Thyroid gland (tissue), 4 donors: Measurements from ENCODE around the gene AFAP1.

Experiments
- POLR2A ChIP-seq, 2 donors: fragments of 450-650 bp; IDR thresholded peaks; one replicate each; pipeline ENCODE4 v1.6.1; 2017; ENCODE audit warnings: antibody characterized with exemption in 2 of 2, mild to moderate bottlenecking in 2 of 2, moderate library complexity in 1 of 2
- TF ChIP-seq, protein P1 (sequence below), 6 experiments: fragments of 200-600 bp in 3 of 6; fragments of 450-650 bp in 3 of 6; sonication (generic) in 3 of 6; IDR thresholded peaks; one replicate each; pipeline ENCODE4 v1.5.1; 2016 to 2019; ENCODE audit warnings: antibody characterized with exemption in 6 of 6, mild to moderate bottlenecking in 2 of 6, inconsistent platforms in 1 of 6, moderate library complexity in 1 of 6

DNA sequence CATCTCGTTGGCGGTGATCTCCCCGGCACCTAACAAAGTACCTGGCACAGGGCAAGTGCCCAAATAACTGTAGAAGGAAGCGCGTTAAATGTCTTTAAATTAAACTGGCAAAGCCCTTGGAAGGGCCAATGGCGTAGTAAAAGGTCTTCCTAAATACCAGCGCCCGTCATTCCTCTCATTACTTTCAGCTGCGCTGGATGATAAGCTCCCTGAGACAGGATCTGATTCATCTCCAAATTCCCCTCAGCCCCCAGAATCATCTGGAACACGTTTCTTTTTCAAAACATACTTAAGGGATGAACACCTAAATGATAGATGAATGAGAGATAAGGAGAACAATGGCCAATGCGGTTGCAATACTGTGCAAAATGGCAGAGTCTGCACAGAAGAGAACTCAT lies 95.1 kb downstream of the AFAP1 start:
- TF ChIP-seq POLR2A (IDR thresholded peaks at IDR 0.05), result no peak
- TF ChIP-seq, protein P1, sequence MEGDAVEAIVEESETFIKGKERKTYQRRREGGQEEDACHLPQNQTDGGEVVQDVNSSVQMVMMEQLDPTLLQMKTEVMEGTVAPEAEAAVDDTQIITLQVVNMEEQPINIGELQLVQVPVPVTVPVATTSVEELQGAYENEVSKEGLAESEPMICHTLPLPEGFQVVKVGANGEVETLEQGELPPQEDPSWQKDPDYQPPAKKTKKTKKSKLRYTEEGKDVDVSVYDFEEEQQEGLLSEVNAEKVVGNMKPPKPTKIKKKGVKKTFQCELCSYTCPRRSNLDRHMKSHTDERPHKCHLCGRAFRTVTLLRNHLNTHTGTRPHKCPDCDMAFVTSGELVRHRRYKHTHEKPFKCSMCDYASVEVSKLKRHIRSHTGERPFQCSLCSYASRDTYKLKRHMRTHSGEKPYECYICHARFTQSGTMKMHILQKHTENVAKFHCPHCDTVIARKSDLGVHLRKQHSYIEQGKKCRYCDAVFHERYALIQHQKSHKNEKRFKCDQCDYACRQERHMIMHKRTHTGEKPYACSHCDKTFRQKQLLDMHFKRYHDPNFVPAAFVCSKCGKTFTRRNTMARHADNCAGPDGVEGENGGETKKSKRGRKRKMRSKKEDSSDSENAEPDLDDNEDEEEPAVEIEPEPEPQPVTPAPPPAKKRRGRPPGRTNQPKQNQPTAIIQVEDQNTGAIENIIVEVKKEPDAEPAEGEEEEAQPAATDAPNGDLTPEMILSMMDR (IDR thresholded peaks at IDR 0.05), result peak in 1 of 6 experiments; percentile 7
